Measurements from ENCODE around the gene CLK3.

GRCh38 chr15:74628949-74629348 is 13.3 kb downstream of the CLK3 start:
- TF ChIP-seq CTCF (IDR thresholded peaks at IDR 0.05 in 4 of 5, conservative IDR thresholded peaks at IDR 0.05 in 1 of 5): no peak
- no peak for TF ChIP-seq POLR2A (IDR thresholded peaks at IDR 0.05)

All from gastrocnemius medialis (tissue), 4 donors.